Stimulated activated CD4-positive, alpha-beta T cell treated with anti-CD3 and anti-CD28 coated beads, Interleukin-4, amount 100 ng/mL, for 4 hours (primary cell): Measurements from ENCODE around the gene PCDHA2.
"Not testable (repeated sequence)": the region's sequence is repeated elsewhere in the genome, so short reads cannot be mapped to it uniquely, and the experiment has no call there.

Experiments used
- DNase-seq, 2 experiments: peaks; one replicate each; pipeline ENCODE4 v3.0.0-alpha.2; 2020

The PCDHA2 gene

GRCh38 chr5:140821375-140822280 is 27.0 kb downstream of the PCDHA2 start, which contains the start of gene PCDHA5:
TSS of gene PCDHA5 (plus strand) at chr5:140821613.
- DNase-seq: no peak

- no peak for DNase-seq
Observed at GRCh38 chr5:140822281-140822629, 27.6 kb downstream of the PCDHA2 start.

- not testable (repeated sequence) for DNase-seq
Observed at GRCh38 chr5:140822969-140823368, 28.3 kb downstream of the PCDHA2 start.

- no peak for DNase-seq
Observed at GRCh38 chr5:140823475-140823874, 28.8 kb downstream of the PCDHA2 start.

- DNase-seq: no peak
Observed at GRCh38 chr5:140827704-140828361, 33.2 kb downstream of the PCDHA2 start, which contains the start of gene PCDHA6. TSS of gene PCDHA6 (plus strand) at chr5:140827960. CDS start at chr5:140828092, 132 bp downstream.

GRCh38 chr5:140828362-140828737 is 33.7 kb downstream of the PCDHA2 start:
- no peak for DNase-seq

- not testable (repeated sequence) for DNase-seq
Observed at GRCh38 chr5:140829511-140830501, 35.2 kb downstream of the PCDHA2 start.

GRCh38 chr5:140833993-140834392 is 39.3 kb downstream of the PCDHA2 start, which contains the start of gene PCDHA7:
TSS of gene PCDHA7 (plus strand) at chr5:140834269. CDS start at chr5:140834384, 115 bp downstream.
- DNase-seq: no peak

- DNase-seq: not testable (repeated sequence)
Observed at GRCh38 chr5:140834439-140835008, 39.9 kb downstream of the PCDHA2 start.

- DNase-seq: no peak
Observed at GRCh38 chr5:140835622-140836510, 41.2 kb downstream of the PCDHA2 start.

GRCh38 chr5:140840978-140841962 is 46.6 kb downstream of the PCDHA2 start, which contains the start of gene PCDHA8:
TSS of gene PCDHA8 (plus strand) at chr5:140841187. CDS start at chr5:140841322, 135 bp downstream.
- DNase-seq: no peak

GRCh38 chr5:140842798-140843733 is 48.4 kb downstream of the PCDHA2 start:
- no peak for DNase-seq
